GM12801 (cell line): ENCODE measurements around the gene SEMA4B.

ENCODE experiments used
- TF ChIP-seq, protein P1 (sequence below): IDR thresholded peaks from one replicate; pipeline ENCODE4 v1.5.1; 2011; ENCODE audit warnings: control low read depth; ENCODE audit not compliant: insufficient read length; ENCODE audit errors: extremely low read depth

SEMA4B gene

DNA sequence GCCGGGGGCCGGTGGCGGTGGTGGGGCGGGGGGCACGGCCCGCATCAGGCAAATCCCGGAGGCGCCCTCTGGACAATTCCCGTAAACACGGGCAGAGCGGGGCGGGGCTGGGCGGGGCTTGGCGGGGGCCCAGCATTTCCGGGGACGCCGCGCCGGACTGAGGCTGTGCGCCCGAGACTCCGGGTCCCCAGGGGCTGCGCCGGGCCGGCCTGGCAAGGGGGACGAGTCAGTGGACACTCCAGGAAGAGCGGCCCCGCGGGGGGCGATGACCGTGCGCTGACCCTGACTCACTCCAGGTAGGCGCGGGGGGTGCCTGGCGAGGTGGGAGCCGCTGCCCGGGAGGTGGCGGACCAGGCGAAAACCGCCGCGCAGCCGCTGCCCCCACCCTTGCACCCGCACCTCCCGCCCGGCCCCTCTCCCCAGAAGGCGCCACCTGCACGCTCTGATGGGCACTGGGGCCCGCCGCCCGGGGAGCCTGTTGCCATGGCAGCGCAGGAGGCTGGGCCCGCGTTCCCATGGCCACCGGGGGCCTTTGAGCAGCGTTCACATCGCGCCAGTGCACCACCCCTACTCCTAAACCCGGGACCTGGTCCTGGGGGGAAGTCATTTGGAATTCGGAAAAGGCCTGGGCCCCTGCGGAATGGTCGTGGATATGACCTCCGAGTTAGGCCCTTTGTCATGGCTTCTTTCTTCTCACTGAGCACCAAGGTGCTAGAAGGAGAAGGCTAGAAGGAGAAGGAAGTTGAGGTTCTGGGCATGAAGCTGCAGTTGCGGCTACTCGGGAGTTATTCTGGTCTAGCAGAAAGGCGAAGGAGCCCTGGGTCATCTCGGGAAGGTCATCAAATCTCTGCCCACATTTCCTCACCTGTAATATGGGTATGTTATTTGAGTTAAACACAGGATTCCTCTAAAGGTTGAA is 16.1 kb upstream of the SEMA4B start:
- TF ChIP-seq, protein P1, sequence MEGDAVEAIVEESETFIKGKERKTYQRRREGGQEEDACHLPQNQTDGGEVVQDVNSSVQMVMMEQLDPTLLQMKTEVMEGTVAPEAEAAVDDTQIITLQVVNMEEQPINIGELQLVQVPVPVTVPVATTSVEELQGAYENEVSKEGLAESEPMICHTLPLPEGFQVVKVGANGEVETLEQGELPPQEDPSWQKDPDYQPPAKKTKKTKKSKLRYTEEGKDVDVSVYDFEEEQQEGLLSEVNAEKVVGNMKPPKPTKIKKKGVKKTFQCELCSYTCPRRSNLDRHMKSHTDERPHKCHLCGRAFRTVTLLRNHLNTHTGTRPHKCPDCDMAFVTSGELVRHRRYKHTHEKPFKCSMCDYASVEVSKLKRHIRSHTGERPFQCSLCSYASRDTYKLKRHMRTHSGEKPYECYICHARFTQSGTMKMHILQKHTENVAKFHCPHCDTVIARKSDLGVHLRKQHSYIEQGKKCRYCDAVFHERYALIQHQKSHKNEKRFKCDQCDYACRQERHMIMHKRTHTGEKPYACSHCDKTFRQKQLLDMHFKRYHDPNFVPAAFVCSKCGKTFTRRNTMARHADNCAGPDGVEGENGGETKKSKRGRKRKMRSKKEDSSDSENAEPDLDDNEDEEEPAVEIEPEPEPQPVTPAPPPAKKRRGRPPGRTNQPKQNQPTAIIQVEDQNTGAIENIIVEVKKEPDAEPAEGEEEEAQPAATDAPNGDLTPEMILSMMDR, result no peak

DNA sequence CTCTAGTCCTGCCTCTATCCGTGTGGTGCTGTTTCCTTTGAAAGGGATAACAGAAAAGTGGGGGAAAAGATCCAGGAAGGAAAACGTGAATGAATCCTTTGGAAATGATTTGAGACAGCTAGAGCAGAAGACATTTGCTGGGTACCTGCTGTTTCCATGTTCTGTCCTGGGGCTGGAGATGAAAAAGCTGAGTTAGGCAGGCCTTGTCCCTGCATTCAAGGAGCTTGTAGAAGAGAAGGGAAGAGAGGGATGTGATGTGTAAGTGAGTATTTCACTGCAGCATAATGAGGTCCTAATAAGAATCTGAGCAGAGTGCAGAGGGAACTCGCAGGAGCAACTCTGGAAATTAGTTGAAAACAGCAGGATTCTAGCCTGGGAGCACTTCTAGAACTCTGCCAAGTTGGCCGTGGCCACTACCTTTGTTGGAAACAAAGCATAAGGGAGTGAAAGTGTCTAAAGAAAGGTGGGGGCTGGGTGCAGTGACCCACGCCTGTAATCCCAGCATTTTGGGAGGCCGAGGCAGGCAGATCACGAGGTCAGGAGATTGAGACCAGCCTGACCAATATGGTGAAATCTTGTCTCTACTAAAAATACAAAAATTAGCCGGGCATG is 13.8 kb upstream of the SEMA4B start:
- TF ChIP-seq, protein P1, result no peak

DNA sequence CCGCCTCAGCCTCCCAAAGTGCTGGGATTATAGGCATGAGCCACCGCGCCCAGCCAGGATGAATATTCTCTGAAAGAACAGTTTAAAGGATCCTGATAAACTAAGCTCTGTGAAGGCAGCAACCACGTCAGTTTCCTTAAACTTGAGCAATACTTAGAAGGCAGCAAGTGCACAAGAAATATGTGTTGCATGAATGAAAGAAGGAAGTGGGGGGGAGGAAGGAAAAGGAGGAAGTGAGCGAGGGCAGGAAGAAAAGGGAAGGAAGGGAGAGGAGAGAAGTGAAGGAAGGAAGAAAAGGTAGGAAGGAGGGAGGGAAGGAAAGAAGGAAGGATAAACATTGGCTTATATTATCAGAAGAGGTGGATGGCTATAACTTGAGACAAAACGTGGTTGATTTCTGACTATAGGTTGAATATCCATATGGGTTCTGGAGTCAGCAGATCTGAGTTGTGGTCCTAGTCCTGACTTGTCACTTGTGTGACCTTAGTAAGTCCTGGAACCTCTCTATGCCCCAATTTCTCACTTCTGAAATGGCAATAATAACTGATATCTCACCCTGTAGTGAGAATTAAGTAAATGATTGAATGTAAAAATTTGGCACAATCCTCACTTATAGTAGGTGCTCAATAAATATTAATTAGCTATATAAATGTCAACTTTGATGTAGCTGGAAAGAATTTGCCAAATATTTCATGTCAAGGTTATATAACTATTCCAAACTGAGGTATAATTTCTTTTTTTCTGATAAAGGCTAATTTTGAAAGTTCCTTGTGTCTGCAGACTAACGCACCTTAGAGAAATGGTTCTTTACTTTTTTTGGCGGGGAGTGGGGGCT is 12.0 kb upstream of the SEMA4B start:
- TF ChIP-seq, protein P1, result no peak

DNA sequence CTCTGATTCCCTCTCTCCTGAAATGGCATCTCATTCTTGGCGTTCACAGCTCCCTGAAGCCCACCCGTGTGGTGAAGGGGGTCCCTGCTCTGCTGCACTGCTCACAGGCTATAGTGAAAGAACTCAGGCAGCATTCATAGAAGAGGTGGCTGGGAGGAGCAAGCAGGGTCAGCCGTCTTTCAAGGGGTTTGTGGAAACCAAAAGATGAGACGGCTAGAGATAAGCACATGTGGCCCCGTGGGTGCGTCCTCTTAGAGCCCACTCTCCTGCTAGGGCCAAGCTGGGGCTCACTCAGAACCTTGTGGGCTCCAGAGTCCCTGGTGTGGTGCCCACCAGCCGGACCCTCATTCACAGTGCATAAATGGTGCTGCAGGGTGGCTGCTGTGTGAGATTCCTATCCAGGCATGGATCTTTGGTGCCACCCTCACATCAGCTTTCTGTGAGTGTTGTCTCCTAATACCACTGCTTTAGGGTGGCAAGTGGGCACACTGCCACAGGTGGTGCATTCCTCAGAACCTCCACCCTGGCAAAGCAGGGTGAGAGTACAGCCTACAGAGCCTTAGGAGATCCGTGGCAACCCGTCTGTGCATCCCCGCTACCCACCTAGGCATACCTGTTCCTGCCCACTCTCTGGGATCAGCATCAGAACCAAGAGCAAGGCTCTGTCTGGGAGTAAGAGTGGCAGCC is 11.2 kb upstream of the SEMA4B start:
- TF ChIP-seq, protein P1, result no peak

DNA sequence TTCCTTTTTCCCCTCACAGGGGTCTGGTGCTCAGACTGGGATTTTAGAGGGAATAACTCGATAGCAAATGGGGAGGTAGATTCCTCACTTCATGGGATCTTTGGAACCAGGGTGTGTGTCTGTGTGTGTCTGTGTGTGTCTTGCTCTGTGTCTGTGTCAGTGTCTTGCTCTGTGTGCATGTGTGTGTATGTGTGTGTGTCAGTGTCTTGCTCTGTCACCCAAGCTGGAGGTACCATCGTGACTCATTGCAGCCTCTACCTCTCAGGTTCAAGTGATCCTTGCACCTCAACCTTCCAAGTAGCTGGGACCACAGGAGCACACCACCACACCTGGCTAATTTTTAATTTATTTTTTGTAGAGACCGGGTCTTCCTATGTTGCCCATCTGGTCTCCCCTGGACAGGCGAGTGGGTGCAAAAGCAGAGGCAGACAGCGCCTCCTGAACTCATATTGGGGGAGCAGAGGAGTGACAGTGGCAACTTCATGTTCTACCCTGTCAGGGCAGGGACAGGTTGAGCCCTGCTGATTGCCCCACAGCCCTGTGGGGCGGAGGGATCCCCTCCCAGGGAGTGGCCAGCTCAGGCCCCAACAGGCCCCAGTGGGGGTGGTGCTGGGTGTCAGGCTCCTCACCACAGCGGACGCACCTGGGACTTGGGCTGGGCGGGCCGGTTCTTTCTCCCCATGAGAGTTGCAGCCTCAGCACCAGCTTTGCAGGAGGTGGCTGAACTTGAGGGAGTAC is 10.4 kb upstream of the SEMA4B start:
- TF ChIP-seq, protein P1, result no peak

DNA sequence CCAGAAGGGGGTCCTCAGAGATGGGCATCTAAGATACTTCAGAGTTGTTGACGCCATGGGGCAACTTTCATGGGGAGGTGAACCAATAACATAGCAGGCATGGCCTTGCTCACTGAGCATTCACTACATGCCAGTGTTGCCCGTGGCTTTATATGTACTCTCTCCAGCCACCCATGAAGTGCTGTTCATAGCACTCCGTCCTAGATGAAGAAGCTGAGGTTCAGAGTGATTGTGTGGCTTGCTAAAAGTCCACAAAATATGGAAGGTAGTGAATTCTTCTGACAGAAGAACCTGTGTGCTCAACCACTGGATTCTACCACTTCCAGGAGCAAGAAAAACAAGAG is 9.8 kb upstream of the SEMA4B start:
- TF ChIP-seq, protein P1, result no peak
